ENCODE results near the gene TNK2.
A peak's percentile ranks its signal among the peaks of the same experiment; 100 is the strongest.

- peak; percentile 85 for TF ChIP-seq CTCF (conservative IDR thresholded peaks at IDR 0.05; ENCODE audit: low read length)
- TF ChIP-seq EZH2phosphoT487 (IDR thresholded peaks at IDR 0.05; ENCODE audit: borderline replicate concordance, low read depth, low read length) = no peak
These were observed 45.0 kb downstream of the TNK2 start for GRCh38 chr3:195863121-195864061.

Measured in OCI-LY7 (cell line).